Endodermal cell (in vitro differentiated cells): ENCODE measurements around the gene PTTG1IP. TPM values are rescaled to one million over a fixed set of nuclear protein-coding genes. Genes with fewer than 3 reads are reported as not detected.

Experiments used
- DNase-seq: peaks from one replicate; pipeline ENCODE4 v3.0.0-alpha.2; 2017
- H3K27ac ChIP-seq: 2 replicates; pipeline ENCODE4 v1.5.1; 2013; ENCODE audit warnings: mild to moderate bottlenecking, low read depth, low read length, moderate library complexity
- H3K27me3 ChIP-seq: 2 replicates; pipeline ENCODE4 v1.6.1; 2013; ENCODE audit warnings: mild to moderate bottlenecking, low read length, moderate library complexity; ENCODE audit not compliant: insufficient read depth, control insufficient read depth, poor library complexity, severe bottlenecking
- H3K36me3 ChIP-seq: 2 replicates; pipeline ENCODE4 v1.7.0; 2013; ENCODE audit warnings: mild to moderate bottlenecking, low read length, moderate library complexity; ENCODE audit not compliant: control insufficient read depth, insufficient read depth
- H3K4me1 ChIP-seq: one replicate; pipeline ENCODE4 v1.7.0; 2013; ENCODE audit warnings: low read length; ENCODE audit not compliant: control insufficient read depth, insufficient read depth
- H3K4me3 ChIP-seq: 2 replicates; pipeline ENCODE4 v1.5.1; 2013; ENCODE audit warnings: mild to moderate bottlenecking, low read length, moderate library complexity
- H3K9ac ChIP-seq: 2 replicates; pipeline ENCODE4 v1.6.1; 2013; ENCODE audit warnings: mild to moderate bottlenecking, low read length, moderate library complexity; ENCODE audit not compliant: poor library complexity, severe bottlenecking; ENCODE audit errors: extremely low read depth
- H3K9me3 ChIP-seq: 2 replicates; pipeline ENCODE4 v1.6.1; 2013; ENCODE audit warnings: mild to moderate bottlenecking, low read length, moderate library complexity; ENCODE audit not compliant: control insufficient read depth
- H3K27ac Mint-ChIP-seq: 2 replicates; pipeline ENCODE4 v1.8.0; 2020; ENCODE audit warnings: mixed read lengths
- H3K27me3 Mint-ChIP-seq: 2 replicates; pipeline ENCODE4 v1.8.0; 2021; ENCODE audit warnings: mild to moderate bottlenecking, mixed read lengths; ENCODE audit not compliant: insufficient read depth
- H3K36me3 Mint-ChIP-seq: 2 replicates; pipeline ENCODE4 v1.8.0; 2020; ENCODE audit warnings: low read depth, mixed read lengths
- H3K4me1 Mint-ChIP-seq: 2 replicates; pipeline ENCODE4 v1.8.0; 2020; ENCODE audit warnings: mixed read lengths
- H3K4me3 Mint-ChIP-seq: 2 replicates; pipeline ENCODE4 v1.8.0; 2020; ENCODE audit warnings: mild to moderate bottlenecking, moderate library complexity, mixed read lengths
- H3K9me3 Mint-ChIP-seq: 2 replicates; pipeline ENCODE4 v1.8.0; 2020; ENCODE audit warnings: mild to moderate bottlenecking, mixed read lengths
- WGBS, 2 experiments: methylation state at CpG; one replicate each; pipeline versions ENCODE4 v1.1.5 to v1.1.7; 2013; ENCODE audit warnings: missing lambda C conversion rate in 2 of 2, mixed read lengths in 1 of 2; ENCODE audit not compliant: insufficient coverage in 1 of 2, insufficient read length in 1 of 2; 5-methylcytosine and 5-hydroxymethylcytosine counted together
- total RNA-seq, 2 donors: library from RNA; stranded (reverse); fragmentation: NEBNext Ultra II Directional in 1 of 2; extraction: Animal tissue kit (Norgen Biotek cat#: 25700) in 1 of 2; gene quantifications; 2 replicates in 1 of 2; 3 replicates in 1 of 2; pipeline ENCODE4 v1.2.1, GENCODE V29; 2021
- TF ChIP-seq, protein P1 (sequence below): fragments of 200-600 bp; sonication (generic); conservative IDR thresholded peaks from 2 replicates; pipeline ENCODE4 v1.5.0; 2021; ENCODE audit warnings: antibody characterized with exemption, mild to moderate bottlenecking

Gene PTTG1IP
- total RNA-seq, 2 donors from 2014 or later = 155 to 168 TPM

- no peaks in the 10 kb centered on the region for H3K36me3 Mint-ChIP-seq
- H3K27ac ChIP-seq = no peak overlapping the region
- no peak overlapping the region for H3K27ac Mint-ChIP-seq
- peaks cover 10% of the 10 kb centered on the region for H3K4me1 ChIP-seq
- H3K9me3 ChIP-seq = no peaks in the 10 kb centered on the region
- 91 to 97% methylated on average over 6 to 18 of the region's 18 CpGs for WGBS, 2 experiments
- no peaks in the 10 kb centered on the region for H3K27me3 ChIP-seq
- no peaks in the 10 kb centered on the region for H3K27me3 Mint-ChIP-seq
- no peak for DNase-seq
- no peaks in the 10 kb centered on the region for H3K36me3 ChIP-seq
- H3K4me3 Mint-ChIP-seq = no peak overlapping the region
- TF ChIP-seq, protein P1, sequence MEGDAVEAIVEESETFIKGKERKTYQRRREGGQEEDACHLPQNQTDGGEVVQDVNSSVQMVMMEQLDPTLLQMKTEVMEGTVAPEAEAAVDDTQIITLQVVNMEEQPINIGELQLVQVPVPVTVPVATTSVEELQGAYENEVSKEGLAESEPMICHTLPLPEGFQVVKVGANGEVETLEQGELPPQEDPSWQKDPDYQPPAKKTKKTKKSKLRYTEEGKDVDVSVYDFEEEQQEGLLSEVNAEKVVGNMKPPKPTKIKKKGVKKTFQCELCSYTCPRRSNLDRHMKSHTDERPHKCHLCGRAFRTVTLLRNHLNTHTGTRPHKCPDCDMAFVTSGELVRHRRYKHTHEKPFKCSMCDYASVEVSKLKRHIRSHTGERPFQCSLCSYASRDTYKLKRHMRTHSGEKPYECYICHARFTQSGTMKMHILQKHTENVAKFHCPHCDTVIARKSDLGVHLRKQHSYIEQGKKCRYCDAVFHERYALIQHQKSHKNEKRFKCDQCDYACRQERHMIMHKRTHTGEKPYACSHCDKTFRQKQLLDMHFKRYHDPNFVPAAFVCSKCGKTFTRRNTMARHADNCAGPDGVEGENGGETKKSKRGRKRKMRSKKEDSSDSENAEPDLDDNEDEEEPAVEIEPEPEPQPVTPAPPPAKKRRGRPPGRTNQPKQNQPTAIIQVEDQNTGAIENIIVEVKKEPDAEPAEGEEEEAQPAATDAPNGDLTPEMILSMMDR = no peak
- H3K9ac ChIP-seq = no peak overlapping the region
- no peak overlapping the region for H3K4me3 ChIP-seq
- no peaks in the 10 kb centered on the region for H3K9me3 Mint-ChIP-seq
- H3K4me1 Mint-ChIP-seq = peaks cover 5% of the 10 kb centered on the region
Observed at GRCh38 chr21:44903050-44903685, 29.7 kb upstream of the PTTG1IP start.

DNA sequence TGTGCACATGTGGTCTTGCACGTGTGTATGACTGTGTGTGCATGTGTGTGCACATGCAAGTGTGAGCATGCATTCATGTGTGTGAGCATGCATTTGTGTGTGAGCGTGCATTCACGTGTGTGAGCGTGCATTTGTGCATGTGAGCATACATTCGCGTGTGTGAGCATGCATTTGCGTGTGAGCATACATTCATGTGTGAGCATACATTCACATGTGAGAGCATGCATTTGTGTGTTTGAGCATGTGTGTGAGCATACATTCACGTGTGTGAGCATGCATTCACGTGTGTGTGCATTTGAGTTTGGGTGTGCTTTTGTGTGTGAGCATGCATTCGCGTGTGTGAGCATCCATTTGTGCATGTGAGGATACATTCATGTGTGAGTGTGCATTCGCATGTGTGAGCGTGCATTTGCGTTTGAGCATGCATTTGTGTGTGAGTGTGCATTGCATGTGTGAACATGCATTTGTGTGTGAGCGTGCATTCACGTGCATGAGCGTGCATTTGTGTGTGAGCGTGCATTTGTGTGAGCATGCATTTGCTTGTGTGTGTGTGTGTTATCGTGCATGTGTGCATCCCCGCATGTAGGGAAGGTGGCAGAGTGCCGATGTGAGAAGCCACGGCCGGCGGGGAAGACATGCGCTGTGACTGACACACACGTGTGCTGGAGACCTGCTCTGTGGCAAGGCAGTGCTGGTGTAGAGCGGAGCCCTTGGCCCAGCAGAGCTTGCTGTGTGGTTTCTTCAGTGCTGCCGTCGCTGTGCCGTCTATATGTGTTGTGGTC is 29.0 kb upstream of the PTTG1IP start:
- WGBS, 2 experiments = 94 to 95% methylated on average over 26 to 28 of the region's 30 CpGs
- no peak overlapping the region for H3K4me3 ChIP-seq
- no peaks in the 10 kb centered on the region for H3K9me3 ChIP-seq
- Mint-ChIP-seq H3K9me3 (no peaks in the 10 kb centered on the region), H3K36me3 (no peaks in the 10 kb centered on the region), H3K27ac (no peak overlapping the region), H3K27me3 (no peaks in the 10 kb centered on the region), H3K4me3 (no peak overlapping the region), H3K4me1 (peaks cover under 1% of the 10 kb centered on the region)
- no peak overlapping the region for H3K27ac ChIP-seq
- H3K36me3 ChIP-seq = no peaks in the 10 kb centered on the region
- TF ChIP-seq, protein P1 = no peak
- H3K27me3 ChIP-seq = no peaks in the 10 kb centered on the region
- no peak overlapping the region for H3K9ac ChIP-seq
- H3K4me1 ChIP-seq = peaks cover 3% of the 10 kb centered on the region
- DNase-seq = no peak

DNA sequence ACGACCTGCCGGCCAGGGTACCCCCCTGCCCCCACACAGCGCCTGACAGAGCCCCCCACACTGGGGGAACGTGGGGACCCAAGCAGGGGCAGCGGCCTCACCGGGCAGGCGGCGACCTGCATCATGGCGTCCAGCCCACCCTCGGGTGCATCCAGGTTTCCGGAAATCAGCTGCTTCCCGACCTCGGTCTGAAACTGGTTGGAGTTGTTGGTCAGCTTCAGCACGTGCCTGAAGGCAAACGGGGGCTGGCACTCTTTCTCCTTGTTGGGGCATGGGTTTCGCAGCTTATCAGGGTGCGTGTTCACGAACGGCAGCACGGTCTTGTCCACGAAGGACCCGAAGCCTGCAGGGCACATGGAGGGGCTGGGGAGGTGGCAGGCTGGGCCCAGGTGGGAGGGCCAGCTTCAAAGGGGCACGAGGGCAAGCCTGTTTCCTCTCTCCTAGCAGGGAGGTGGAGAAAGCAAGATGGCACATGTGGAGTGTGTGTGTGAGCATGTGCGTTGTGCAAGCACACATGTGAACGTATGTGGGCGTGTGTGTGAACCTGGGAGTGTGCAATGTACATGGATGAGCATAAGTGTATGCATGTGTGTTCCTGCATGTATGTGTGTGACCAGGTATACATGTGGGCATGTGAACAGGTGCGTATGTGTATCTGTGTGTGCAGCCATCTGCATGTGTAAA is 28.0 kb upstream of the PTTG1IP start:
- no peaks in the 10 kb centered on the region for H3K36me3 ChIP-seq
- TF ChIP-seq, protein P1 = no peak
- no peaks in the 10 kb centered on the region for H3K4me1 ChIP-seq
- H3K27me3 Mint-ChIP-seq = no peaks in the 10 kb centered on the region
- H3K36me3 Mint-ChIP-seq = no peaks in the 10 kb centered on the region
- H3K9me3 Mint-ChIP-seq = no peaks in the 10 kb centered on the region
- no peak overlapping the region for H3K27ac ChIP-seq
- DNase-seq = no peak
- WGBS, 2 experiments = 92 to 94% methylated on average over 16 to 27 of the region's 27 CpGs
- H3K4me1 Mint-ChIP-seq = no peaks in the 10 kb centered on the region
- no peaks in the 10 kb centered on the region for H3K9me3 ChIP-seq
- H3K27me3 ChIP-seq = no peaks in the 10 kb centered on the region
- no peak overlapping the region for H3K27ac Mint-ChIP-seq
- H3K9ac ChIP-seq = no peak overlapping the region
- H3K4me3 ChIP-seq = no peak overlapping the region
- no peak overlapping the region for H3K4me3 Mint-ChIP-seq
